ENCODE results near the gene FGF9.

GRCh38 chr13:21698817-21699679, 28.2 kb downstream of the FGF9 start:
- TF ChIP-seq ZNF565 (CRISPR knock-in tag; conservative IDR thresholded peaks at IDR 0.05; ENCODE audit: low read depth): no peak
- no peak for TF ChIP-seq SNAI2 (CRISPR knock-in tag; IDR thresholded peaks at IDR 0.05)
- TF ChIP-seq POU6F1 (CRISPR knock-in tag; IDR thresholded peaks at IDR 0.05; ENCODE audit: borderline replicate concordance, low read depth): no peak
- TF ChIP-seq, protein P1, sequence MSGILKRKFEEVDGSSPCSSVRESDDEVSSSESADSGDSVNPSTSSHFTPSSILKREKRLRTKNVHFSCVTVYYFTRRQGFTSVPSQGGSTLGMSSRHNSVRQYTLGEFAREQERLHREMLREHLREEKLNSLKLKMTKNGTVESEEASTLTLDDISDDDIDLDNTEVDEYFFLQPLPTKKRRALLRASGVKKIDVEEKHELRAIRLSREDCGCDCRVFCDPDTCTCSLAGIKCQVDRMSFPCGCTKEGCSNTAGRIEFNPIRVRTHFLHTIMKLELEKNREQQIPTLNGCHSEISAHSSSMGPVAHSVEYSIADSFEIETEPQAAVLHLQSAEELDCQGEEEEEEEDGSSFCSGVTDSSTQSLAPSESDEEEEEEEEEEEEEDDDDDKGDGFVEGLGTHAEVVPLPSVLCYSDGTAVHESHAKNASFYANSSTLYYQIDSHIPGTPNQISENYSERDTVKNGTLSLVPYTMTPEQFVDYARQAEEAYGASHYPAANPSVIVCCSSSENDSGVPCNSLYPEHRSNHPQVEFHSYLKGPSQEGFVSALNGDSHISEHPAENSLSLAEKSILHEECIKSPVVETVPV (CRISPR knock-in tag; IDR thresholded peaks at IDR 0.05): no peak
- TF ChIP-seq PATZ1 (CRISPR knock-in tag; IDR thresholded peaks at IDR 0.05; ENCODE audit: borderline replicate concordance): no peak
- TF ChIP-seq ZNF8 (CRISPR knock-in tag; IDR thresholded peaks at IDR 0.05): no peak
- no peak for TF ChIP-seq GLIS3 (CRISPR knock-in tag; IDR thresholded peaks at IDR 0.05)
